NCI-H345 (cell line): ENCODE measurements around the gene SPRR2G.
"Not testable (repeated sequence)": the region's sequence is repeated elsewhere in the genome, so short reads cannot be mapped to it uniquely, and the experiment has no call there.

Experiments used
- DNase-seq: peaks from one replicate; lab custom pipeline; 2025; lab: John Stamatoyannopoulos, UW

Gene SPRR2G

DNA sequence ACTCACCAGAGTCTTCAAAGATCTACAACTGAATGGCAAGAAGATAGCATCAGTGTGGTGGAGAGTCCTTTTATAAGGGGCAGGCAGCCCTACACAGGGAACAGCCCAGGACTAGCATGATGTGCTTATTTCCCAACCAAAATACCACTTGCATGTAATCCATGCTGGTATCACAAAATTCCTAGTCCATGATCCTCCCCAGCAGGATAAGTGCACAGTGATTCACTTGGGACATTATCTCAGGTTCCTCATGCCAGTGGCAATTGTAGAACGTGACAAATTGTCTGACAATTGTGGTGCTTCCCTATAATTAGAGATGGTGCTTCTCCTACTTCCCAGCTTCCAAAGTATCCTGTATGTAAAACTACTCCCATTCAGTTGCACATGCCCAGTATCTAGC, at the start of gene SPRR2G:
Gene SPRR2G (minus strand): TSS at position 45 of the 400 bp plus-strand sequence. CDS start 780 bp downstream, outside the sequence.
- DNase-seq = no peak

DNA sequence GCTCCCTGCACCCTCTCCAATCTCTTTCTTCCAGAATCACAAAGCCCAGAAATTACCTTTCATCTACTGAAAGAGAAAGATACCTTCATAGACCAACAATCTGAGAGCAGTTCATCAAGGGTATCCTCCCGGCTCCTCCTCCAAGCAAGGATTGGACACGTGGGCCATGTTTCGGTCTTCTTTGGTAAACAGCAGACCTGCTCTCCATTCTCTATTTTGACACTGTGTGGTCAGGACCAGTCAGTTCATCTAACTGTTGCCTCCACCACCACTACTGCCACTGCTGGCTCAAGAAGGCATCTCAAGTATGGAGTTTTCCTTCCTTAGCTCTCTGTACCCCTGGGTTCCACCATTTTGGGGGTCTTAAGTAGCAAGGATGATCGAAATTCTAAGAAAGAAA, 44.5 kb upstream of the SPRR2G start:
- DNase-seq = no peak

DNA sequence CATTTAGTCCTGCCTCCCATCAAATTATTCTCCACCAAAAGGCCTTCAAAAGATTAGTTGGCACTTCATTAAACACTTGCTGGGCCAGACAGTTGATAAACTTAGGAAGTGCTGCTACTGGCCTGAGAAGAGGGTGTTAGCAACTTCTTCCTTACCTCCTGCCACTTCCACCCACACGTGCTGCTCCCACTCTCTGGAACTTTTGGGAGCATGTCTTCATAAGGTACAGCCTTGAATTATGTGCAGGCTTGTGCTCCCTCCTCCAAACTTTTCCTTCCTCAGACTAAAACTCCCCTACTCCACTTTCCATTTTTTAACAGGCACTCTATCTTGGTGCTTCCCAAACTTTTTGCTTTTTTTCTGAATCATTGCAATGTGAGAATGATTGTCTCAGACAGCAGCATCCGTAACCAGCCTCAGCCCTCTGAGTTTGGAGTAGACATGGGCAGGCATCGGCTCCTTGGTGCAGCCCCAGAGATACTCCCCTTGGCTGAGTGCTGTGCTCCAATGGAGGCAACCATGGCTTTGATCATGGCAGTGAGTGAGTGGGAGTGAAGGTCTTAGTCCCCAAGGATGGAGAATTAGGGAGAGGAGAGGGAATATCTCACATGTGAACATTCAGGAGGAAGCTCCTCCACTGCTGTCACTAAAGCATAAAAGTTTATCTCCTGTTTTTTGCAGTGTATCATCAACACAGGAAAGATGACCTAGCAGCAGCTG, 43.8 kb upstream of the SPRR2G start:
- no peak for DNase-seq

DNA sequence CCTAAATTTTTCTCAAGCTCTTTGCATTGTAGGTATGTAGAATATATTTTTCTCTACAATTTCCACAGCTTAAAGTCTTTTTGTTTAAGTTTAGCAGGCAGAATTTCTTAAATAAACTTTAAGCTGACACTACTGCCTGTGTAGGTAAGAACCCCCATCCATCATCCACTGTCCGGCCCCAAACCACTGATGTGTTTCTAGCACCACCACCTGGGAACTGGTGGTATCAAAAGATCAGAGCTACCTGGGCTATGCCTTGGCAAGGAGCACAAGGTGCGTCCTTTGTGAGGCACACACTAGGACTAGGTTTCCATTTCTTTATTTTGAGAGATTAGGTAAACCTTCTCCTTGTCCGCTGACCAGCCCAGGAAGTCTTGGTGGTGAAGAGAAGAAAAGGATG, 42.0 kb upstream of the SPRR2G start:
- DNase-seq = peak; percentile 77

DNA sequence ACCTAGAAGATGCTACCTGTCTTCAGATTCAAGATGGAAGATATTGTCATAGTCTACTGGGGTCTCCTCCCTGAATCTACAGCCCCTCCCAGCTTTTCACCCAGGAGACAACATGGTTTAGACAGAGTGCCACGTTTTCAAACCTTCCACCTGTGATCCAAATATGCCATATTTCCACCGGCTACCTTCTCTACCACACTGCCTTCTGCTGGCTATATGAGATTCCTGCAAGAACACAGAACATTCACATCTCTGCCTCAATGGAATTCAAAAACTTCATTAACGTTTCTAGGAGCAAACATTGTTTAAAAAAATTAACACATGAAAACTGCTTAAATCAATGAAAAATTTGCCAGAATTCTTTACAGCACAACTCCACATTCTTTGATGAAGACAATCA, 39.7 kb upstream of the SPRR2G start:
- peak; percentile 45 for DNase-seq

DNA sequence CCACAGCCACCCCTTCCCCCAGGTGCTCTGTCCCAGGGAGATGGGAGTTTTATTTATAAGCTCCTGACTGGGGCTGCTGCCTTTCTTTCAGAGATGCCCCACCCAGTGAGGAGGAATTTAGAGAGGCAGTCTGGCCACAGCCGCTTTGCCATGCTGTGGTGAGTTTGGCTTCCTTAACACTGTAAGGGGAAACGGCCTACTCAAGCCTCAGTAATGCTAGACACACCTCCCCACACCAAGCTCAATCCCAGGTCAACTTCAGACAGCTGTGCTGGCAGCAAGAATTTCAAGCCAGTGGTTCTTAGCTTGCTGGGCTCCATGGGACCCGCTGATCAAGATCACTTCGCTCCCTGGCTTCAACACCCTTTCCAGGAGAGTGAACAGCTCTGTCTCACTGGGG, 37.6 kb upstream of the SPRR2G start:
- DNase-seq = not testable (repeated sequence)

DNA sequence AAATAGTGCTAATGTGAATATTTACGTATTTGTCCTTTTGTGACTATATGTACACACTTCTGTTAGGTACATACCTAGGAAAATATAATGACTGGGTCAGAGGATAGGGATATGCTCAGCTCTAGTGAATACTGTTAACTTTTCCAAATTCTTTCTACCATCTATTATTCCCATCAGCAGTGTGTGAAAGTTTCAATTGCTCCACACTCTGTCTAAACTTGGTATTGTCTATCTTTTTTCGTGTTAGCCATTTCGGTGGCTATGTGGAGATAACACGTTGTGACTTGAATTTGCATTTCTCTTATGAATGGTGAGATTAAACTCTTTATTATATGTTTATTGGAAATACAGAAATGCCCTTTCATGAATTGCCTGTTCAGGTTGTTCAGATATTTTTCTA, 29.9 kb upstream of the SPRR2G start:
- DNase-seq = no peak

DNA sequence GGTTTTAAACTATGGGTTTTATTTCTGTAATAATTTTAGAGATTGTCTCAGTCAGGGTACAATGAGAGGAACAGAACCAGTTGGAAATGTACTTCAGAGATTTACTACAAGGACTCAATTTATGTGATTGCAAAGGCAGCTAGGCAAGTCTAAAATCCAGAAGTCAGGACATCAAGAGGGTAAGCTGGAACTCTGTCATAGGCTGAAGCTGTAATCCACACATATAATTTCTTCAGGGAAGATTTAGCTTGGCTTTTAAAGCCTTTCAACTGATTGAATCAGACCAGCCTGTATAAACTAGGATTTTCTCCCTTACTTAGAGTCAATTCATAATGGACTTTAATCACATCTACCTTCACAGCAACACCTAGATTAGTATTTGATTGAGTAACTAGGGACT, 28.2 kb upstream of the SPRR2G start:
- DNase-seq = no peak

DNA sequence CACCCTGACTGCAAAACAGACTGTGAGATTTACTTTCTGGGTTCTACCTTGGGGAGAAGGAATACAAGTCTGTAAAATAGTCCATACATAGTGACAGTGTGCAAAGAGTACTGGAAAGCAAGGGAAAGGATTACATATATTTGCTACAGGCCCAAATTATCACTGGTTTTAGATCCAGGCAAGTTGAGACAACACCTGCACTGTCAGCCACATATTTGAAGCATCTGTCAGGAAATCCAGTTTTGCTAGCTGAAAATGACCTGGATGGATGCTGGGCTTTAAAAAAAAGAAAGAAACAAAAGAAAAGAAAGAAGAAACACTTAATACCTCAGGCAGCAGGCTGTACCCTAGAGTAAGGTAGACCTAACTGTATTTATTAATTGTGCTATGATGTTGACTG, 23.9 kb upstream of the SPRR2G start:
- no peak for DNase-seq

DNA sequence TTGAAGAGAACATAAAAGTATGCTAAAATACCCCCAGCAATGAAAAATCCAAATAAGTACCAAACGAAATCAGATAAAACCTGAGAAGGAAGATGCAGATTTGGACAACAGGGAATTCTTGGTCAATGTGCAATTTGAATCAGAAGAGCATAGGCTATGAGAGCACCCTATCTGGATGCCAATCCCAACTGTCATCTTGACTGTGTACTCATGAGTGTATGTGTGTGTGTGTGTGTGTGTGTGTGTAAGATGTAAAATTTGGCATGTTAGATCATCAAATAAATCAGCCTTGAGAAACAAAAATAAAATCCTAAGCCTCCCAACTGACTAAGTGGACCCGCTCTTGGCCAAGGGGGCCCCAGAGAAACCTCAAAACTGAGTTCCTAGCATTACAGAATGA, 18.0 kb upstream of the SPRR2G start:
- DNase-seq = no peak

DNA sequence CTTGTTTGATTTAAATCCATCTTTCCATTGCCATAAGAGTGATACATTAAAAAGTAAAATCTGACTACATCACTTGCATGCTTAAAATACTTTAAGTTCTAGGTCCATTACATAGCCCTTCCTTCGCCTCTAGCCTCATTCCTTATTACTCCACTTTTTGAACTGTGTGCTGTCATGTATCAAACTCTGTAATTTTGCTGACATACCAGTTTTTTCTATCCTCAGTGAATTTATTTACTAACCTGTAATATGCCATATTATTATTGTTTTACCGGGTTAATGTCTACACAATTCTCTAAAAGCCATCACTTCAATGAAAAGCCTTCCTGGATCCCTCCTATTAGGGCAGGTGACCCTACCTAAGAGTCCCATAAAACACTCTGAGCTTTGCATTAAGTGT, 4.9 kb upstream of the SPRR2G start:
- no peak for DNase-seq

DNA sequence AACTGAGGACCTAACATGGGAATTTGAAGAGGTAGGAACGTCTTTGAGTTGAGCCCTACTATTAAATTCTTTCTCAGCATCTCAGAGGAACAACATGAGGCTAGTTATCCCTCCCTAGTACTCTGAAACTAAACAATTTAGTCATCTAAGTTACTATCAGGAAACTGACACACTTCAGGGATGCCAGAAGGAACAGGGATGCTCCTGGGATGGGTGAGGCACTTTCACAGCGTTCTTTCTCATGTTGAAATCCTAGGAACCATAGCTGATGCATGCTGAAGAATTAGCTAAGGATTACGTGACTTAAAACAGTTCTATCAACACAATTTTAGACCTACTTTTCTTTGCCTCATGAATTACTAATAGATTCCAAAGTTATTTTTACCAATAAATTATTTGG, 1.8 kb upstream of the SPRR2G start:
- no peak for DNase-seq

DNA sequence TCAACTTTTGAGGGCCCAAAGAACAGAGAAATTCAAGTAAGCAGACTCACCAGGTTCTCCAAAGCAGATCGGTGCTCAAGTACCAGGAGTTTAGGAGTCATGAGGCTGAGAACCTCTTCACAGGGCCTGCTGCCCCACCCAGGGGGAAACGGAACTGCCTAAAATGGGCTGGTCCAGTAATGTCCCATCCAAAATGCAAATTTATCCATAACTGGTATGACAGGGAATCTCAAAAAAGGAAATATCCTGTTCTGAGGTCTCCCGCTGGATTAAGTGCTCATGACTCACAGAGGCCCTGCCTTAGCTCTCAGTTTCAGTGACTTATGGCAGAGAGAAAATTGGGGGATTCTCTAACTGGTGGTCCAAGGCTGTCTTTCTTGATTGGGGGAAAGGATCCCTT, 9.3 kb downstream of the SPRR2G start:
- DNase-seq = no peak

DNA sequence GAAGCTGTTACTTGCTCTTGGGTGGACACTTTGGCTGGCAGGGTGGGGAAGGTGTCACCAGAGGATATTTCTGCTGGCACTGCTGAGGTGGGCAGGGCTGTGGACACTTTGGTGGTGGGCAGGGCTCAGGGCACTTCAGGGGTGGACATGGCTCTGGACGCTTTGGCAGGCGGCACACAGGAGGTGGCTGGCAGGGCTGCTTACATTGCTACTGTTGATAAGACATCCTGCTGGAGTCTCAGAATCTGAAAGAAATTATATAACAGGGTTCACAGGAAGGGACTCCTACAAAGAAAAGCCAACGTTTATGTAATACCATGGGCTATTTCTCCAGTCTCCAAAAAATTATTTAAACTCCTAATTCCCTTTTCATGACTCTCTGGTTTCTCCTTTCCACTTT, 10.2 kb downstream of the SPRR2G start:
- no peak for DNase-seq

DNA sequence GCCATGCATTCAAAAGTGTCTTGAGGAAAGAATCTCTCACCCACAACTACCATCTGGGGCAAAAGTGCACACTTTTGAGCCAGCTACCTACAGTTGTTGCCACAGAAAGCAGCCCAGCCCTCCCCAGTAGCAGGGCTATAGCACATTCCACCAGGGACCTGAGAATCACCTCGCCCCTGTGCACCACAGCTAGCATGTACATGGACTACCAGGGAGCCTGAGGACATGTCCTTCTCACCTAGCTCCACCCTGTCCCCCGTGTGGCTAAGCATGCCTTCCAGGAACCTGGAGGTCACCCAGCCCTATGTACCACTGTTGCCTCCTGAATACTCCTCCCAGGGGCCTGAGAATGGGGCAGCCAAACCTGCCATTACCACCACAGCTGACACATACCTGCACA, 16.9 kb downstream of the SPRR2G start:
- DNase-seq = no peak

DNA sequence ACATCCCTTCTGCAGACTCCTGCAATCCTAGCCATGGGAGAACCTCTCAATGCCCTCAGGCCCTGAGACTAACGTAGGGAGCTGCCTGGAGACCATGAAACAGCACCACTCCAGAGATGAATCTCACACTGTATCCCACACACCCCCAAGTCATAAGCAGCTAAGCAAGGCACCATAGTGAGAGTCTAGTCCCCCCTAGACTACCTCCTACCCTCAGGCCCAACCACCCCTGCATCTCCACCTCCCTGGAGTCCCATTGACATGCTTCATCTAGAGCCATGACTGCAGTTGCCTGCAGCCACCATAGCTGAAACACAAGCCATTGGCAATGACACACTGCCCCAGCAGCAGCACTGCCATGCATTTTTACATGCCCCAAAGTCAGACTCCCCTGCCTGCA, 17.4 kb downstream of the SPRR2G start:
- no peak for DNase-seq

DNA sequence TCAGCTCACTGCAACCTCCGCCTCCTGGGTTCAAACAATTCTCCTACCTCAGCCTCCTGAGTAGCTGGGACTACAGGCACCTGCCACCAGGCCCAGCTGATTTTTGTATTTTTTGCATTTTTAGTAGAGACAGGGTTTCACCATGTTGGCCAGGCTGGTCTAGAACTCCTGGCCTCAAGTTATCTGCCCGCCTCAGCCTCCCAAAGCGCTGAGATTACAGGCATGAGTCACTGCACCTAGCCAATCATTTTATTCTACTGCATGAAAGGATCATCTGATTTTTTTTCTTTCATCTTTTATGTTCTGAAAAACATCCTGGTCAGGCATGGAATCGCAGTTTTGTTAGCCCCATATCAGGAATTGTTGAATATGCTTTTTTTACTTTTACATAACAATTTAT, 22.0 kb downstream of the SPRR2G start:
- not testable (repeated sequence) for DNase-seq

DNA sequence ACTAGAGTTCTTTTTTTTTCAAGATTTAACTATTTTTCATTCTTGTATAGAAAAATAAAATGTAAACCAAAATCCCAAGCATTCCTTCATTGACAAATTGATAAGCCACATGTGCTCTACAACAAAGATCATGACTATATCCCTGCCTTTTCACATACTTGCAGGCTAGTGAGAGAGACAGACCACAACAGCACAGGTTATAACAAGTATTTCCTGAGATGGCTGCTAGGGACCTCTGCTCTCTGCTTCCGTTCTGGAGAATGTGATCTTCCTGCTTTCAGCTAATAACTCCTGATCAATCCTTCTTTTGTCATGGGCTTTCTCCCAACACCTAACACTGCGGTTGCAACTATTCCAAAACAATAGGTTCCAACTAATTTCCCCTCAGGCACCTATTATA, 23.4 kb downstream of the SPRR2G start:
- no peak for DNase-seq

DNA sequence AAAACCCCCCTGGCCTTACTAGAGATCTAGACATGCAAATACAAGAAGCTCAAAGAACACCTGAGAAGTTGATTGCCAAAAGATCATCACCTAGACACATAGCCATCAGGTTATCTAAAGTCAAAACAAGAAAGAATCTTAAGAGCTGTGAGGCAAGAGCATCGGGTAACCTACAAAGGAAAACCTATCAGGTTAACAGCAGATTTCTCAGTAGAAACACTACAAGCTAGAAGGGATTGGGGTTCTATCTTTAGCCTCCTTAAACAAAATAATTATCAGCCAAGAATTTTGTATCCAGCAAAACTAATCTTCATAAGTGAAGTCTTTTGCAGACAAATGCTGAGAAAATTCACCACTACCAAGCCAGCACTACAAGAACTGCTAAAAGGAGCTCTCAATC, 25.2 kb downstream of the SPRR2G start:
- no peak for DNase-seq

DNA sequence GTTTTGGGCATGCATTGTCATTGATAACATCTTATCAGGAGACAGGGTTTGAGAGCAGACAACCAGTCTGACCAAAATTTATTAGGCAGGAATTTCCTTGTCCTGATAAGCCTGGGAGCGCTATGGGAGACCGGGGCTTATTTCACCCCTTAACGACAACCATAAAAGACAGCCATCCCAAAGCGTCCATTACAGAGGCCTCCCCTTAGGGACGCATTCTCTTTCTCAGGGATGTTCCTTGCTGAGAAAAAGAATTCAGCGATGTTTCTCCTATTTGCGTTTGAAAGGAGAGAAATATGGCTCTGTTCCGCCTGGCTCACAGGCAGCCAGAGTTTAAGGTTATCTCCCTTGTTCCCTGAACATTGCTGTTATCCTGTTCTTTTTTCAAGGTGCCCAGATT, 26.9 kb downstream of the SPRR2G start:
- DNase-seq = not testable (repeated sequence)

DNA sequence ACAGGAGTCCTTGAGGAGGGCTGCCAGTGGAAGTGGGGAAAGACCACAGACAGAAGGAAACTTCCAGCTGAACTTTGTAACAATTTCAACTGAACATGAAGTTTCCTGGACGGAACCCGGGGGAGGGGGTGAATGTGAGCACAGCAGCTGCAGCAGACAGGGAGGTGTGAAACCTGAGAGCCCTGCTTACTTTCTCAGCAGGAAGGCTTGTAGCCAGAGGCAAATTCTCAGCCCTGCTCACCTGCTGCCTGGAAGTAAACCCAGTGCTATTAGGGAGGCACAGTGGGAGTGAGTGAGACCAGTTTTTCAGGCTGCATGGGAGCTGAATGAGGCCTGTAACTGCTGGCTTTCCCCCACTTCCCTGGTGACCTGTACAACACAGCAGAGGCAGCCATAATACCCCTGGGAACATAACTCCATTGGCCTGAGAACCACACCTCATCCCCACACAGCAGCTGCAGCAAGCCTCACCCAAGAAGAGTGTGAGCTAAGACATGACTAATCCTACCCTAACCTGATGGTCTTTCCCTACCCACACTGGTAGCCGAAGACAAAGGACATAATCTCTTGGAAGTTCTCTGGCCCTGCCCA, 27.8 kb downstream of the SPRR2G start:
- peak; percentile 100 for DNase-seq

DNA sequence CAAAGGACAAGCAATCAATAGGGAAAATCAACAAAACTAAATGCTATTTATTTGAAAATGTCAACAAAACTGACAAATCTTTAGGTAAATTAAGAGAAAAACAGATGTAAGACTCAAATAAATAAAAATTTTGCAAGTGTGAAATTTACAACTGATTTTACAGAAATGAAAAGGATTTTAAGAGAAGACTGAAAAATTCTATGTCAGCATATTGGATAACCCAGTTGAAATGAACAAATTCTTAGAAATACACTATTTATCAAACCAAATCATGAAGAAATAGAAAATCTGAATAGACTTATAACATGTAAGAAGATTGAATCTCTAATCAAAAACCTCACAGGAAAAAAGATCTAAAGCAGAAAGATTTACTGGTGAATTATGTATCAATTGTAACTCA, 29.7 kb downstream of the SPRR2G start:
- DNase-seq = no peak

DNA sequence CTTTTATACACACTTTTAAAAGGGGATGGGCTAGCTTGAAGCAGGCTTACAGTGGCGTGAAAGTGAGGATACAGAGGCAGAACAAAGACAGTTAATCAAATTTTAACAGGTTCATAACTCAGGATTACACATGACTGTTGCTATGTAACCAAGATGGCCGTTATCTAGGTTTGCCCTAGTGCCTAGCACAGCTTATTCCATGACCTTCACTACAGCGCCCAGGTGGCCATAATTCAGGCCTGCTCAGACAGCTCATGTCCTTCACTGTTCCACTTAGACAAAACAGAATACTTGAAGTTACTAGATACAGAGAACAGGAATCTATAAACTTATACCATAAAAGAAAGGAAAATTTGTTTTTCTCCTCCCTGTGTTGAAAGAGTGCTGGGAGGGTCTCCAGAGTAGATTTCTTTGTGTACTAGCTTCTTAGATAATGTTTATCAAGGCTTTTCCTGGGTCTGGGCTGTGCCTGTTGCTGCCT, 31.2 kb downstream of the SPRR2G start:
- DNase-seq = peak; percentile 40

DNA sequence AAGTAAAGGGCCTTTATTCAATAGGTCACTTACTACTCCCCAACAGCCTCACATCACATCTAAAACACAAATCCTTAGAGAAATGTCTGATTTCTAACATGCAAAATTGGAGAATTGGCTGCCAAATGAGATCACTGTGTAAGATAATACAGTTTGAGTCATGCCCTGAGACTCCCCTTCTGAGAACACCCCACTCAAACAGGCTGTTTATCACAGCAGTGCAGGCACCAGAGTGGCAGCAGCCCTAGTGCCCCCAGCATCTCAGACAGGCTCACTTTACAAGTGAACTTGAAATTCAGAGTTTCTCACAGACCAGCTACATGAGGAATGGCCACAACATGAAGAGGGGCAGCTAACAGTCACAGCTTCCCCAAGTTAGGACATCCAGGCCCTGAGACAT, 35.4 kb downstream of the SPRR2G start:
- DNase-seq = not testable (repeated sequence)
